Fibroblast of lung (primary cell): ENCODE data around the gene RPL19.

Experiments used
- CTCF ChIP-seq, 2 donors: IDR thresholded peaks in 1 of 2; conservative IDR thresholded peaks in 1 of 2; 1 replicate in 1 of 2; 2 replicates in 1 of 2; pipeline ENCODE4 v1.5.1; 2011 to 2012; ENCODE audit warnings: low read length in 2 of 2, control low read depth in 1 of 2, inconsistent platforms in 1 of 2, low read depth in 1 of 2, mild to moderate bottlenecking in 1 of 2
- EZH2 ChIP-seq: IDR thresholded peaks from 2 replicates; pipeline ENCODE4 v1.5.1; 2012; ENCODE audit warnings: low read length, control low read depth, mild to moderate bottlenecking; ENCODE audit errors: missing control alignments

- TF ChIP-seq CTCF (conservative IDR thresholded peaks at IDR 0.05 in 1 of 2, IDR thresholded peaks at IDR 0.05 in 1 of 2; ENCODE audit: low read depth in 1 of 2, low read length in 2 of 2) (no peak), EZH2 (no peak)
Observed at GRCh38 chr17:39195568-39196160, 4.4 kb upstream of the RPL19 start.
